HUES64 (cell line): Measurements from ENCODE around the gene CTXND1.

Experiments used
- H3K27ac ChIP-seq: 2 replicates; pipeline ENCODE4 v1.7.0; 2013; ENCODE audit warnings: low read depth, low read length, inconsistent platforms
- H3K27me3 ChIP-seq: 2 replicates; pipeline ENCODE4 v1.6.1; 2013; ENCODE audit warnings: mild to moderate bottlenecking, low read length; ENCODE audit not compliant: insufficient read depth
- H3K36me3 ChIP-seq: 2 replicates; pipeline ENCODE4 v1.6.1; 2013; ENCODE audit warnings: mild to moderate bottlenecking, low read length; ENCODE audit not compliant: insufficient read depth
- H3K4me1 ChIP-seq: 2 replicates; pipeline ENCODE4 v1.6.1; 2013; ENCODE audit warnings: mild to moderate bottlenecking, low read length, moderate library complexity; ENCODE audit not compliant: insufficient read depth
- H3K4me3 ChIP-seq: 2 replicates; pipeline ENCODE4 v1.5.1; 2013; ENCODE audit warnings: mild to moderate bottlenecking, low read length, moderate library complexity
- H3K9ac ChIP-seq: 2 replicates; pipeline ENCODE4 v1.6.1; 2013; ENCODE audit warnings: mild to moderate bottlenecking, low read depth, low read length
- H3K9me3 ChIP-seq: 2 replicates; pipeline ENCODE4 v1.6.1; 2013; ENCODE audit warnings: low read depth, low read length; ENCODE audit not compliant: insufficient read depth
- WGBS: fragments of 150-250, 120-280 bp; methylation state at CpG from one replicate; pipeline ENCODE4 v1.1.7; 2013; ENCODE audit warnings: missing lambda C conversion rate; 5-methylcytosine and 5-hydroxymethylcytosine counted together

Gene CTXND1

GRCh38 chr15:80259942-80260510 lies 8.0 kb upstream of the CTXND1 start:
- 78% methylated on average over 1 of the region's 1 CpG for WGBS
- peaks cover 18% of the 10 kb centered on the region for H3K27me3 ChIP-seq
- no peak overlapping the region for H3K9ac ChIP-seq

GRCh38 chr15:80251428-80252120 lies 439 bp downstream of the CTXND1 start:
- Histone ChIP-seq H3K4me1 (no peaks in the 10 kb centered on the region), H3K9ac (no peak overlapping the region; the same call in 1 of the 2 replicates), H3K27ac (no peak overlapping the region), H3K36me3 (no peaks in the 10 kb centered on the region), H3K27me3 (peaks cover 75% of the 10 kb centered on the region), H3K9me3 (no peaks in the 10 kb centered on the region), H3K4me3 (peak overlapping the region; percentile 55)
- 1% methylated on average over 79 of the region's 79 CpGs for WGBS

More at GRCh38 chr15:80259942-80260510, 8.0 kb upstream of the CTXND1 start:
- Histone ChIP-seq H3K4me3 (no peak overlapping the region), H3K9me3 (no peaks in the 10 kb centered on the region), H3K36me3 (no peaks in the 10 kb centered on the region), H3K4me1 (no peaks in the 10 kb centered on the region), H3K27ac (no peak overlapping the region)

- Histone ChIP-seq H3K4me1 (no peaks in the 10 kb centered on the region), H3K27me3 (peaks cover 70% of the 10 kb centered on the region), H3K27ac (no peak overlapping the region), H3K4me3 (peak overlapping the region; percentile 55), H3K9me3 (no peaks in the 10 kb centered on the region), H3K9ac (no peak overlapping the region), H3K36me3 (no peaks in the 10 kb centered on the region)
- 60% methylated on average over 18 of the region's 20 CpGs for WGBS
Observed at GRCh38 chr15:80250614-80251427, 1.2 kb downstream of the CTXND1 start.

- Histone ChIP-seq H3K9me3 (no peaks in the 10 kb centered on the region), H3K36me3 (no peaks in the 10 kb centered on the region), H3K27me3 (peaks cover 70% of the 10 kb centered on the region), H3K9ac (no peak overlapping the region), H3K27ac (no peak overlapping the region), H3K4me3 (no peak overlapping the region), H3K4me1 (no peaks in the 10 kb centered on the region)
- WGBS, result 82% methylated on average over 1 of the region's 2 CpGs
Observed at GRCh38 chr15:80249973-80250372, 2.0 kb downstream of the CTXND1 start.

- Histone ChIP-seq H3K27ac (no peak overlapping the region), H3K9ac (no peak overlapping the region), H3K27me3 (peaks cover 46% of the 10 kb centered on the region), H3K4me1 (no peaks in the 10 kb centered on the region), H3K9me3 (no peaks in the 10 kb centered on the region), H3K36me3 (no peaks in the 10 kb centered on the region), H3K4me3 (no peak overlapping the region)
- no CpG with 5 or more reads among the region's 1 CpG for WGBS
Observed at GRCh38 chr15:80247320-80247719, 4.7 kb downstream of the CTXND1 start.

- Histone ChIP-seq H3K4me1 (peaks cover 3% of the 10 kb centered on the region; the same call in 1 of the 2 replicates), H3K9ac (no peak overlapping the region), H3K9me3 (no peaks in the 10 kb centered on the region), H3K27me3 (peaks cover 38% of the 10 kb centered on the region), H3K4me3 (no peak overlapping the region), H3K27ac (no peak overlapping the region), H3K36me3 (no peaks in the 10 kb centered on the region)
- WGBS, result 89% methylated on average over 7 of the region's 7 CpGs
Observed at GRCh38 chr15:80246425-80246894, 5.6 kb downstream of the CTXND1 start.

GRCh38 chr15:80242802-80243201 lies 9.2 kb downstream of the CTXND1 start:
- WGBS, result 95% methylated on average over 3 of the region's 3 CpGs
- no peaks in the 10 kb centered on the region for H3K36me3 ChIP-seq
- peaks cover 3% of the 10 kb centered on the region; the same call in 1 of the 2 replicates for H3K4me1 ChIP-seq
- H3K27me3 ChIP-seq, result peaks cover 3% of the 10 kb centered on the region; the same call in 1 of the 2 replicates
- H3K9ac ChIP-seq, result no peak overlapping the region
- no peak overlapping the region for H3K4me3 ChIP-seq
- H3K9me3 ChIP-seq, result no peaks in the 10 kb centered on the region
- no peak overlapping the region for H3K27ac ChIP-seq

GRCh38 chr15:80242132-80242769 lies 9.8 kb downstream of the CTXND1 start:
- H3K4me1 ChIP-seq, result peaks cover 3% of the 10 kb centered on the region; the same call in 1 of the 2 replicates
- no peaks in the 10 kb centered on the region for H3K9me3 ChIP-seq
- H3K4me3 ChIP-seq, result no peak overlapping the region
- no peaks in the 10 kb centered on the region; the same call in 1 of the 2 replicates for H3K27me3 ChIP-seq
- H3K9ac ChIP-seq, result no peak overlapping the region
- no peaks in the 10 kb centered on the region for H3K36me3 ChIP-seq
- H3K27ac ChIP-seq, result no peak overlapping the region
- WGBS, result 44% methylated on average over 11 of the region's 11 CpGs

- 90% methylated on average over 5 of the region's 5 CpGs for WGBS
- no peaks in the 10 kb centered on the region for H3K36me3 ChIP-seq
- H3K27me3 ChIP-seq, result no peaks in the 10 kb centered on the region; the same call in 1 of the 2 replicates
- H3K27ac ChIP-seq, result no peak overlapping the region
- no peak overlapping the region for H3K9ac ChIP-seq
- no peaks in the 10 kb centered on the region for H3K9me3 ChIP-seq
- H3K4me1 ChIP-seq, result peaks cover 3% of the 10 kb centered on the region; the same call in 1 of the 2 replicates
- no peak overlapping the region for H3K4me3 ChIP-seq
Observed at GRCh38 chr15:80241508-80241907, 10.5 kb downstream of the CTXND1 start.

- no peaks in the 10 kb centered on the region for H3K9me3 ChIP-seq
- no peak overlapping the region for H3K27ac ChIP-seq
- no peaks in the 10 kb centered on the region; the same call in 1 of the 2 replicates for H3K27me3 ChIP-seq
- H3K4me3 ChIP-seq, result no peak overlapping the region
- H3K9ac ChIP-seq, result no peak overlapping the region
- 93% methylated on average over 4 of the region's 4 CpGs for WGBS
- H3K4me1 ChIP-seq, result peaks cover 3% of the 10 kb centered on the region; the same call in 1 of the 2 replicates
- H3K36me3 ChIP-seq, result no peaks in the 10 kb centered on the region
Observed at GRCh38 chr15:80240276-80240675, 11.7 kb downstream of the CTXND1 start.
